WI38 (cell line): ENCODE data around the gene CCBE1.

Source experiments
- H3K4me3 ChIP-seq: 2 replicates; pipeline ENCODE4 v1.5.1; 2011; ENCODE audit warnings: low read depth, mild to moderate bottlenecking, control low read depth, low read length
- CTCF ChIP-seq: IDR thresholded peaks from 2 replicates; pipeline ENCODE4 v1.5.1; 2012; ENCODE audit warnings: low read depth, mild to moderate bottlenecking, control low read depth, low read length

Gene CCBE1

DNA sequence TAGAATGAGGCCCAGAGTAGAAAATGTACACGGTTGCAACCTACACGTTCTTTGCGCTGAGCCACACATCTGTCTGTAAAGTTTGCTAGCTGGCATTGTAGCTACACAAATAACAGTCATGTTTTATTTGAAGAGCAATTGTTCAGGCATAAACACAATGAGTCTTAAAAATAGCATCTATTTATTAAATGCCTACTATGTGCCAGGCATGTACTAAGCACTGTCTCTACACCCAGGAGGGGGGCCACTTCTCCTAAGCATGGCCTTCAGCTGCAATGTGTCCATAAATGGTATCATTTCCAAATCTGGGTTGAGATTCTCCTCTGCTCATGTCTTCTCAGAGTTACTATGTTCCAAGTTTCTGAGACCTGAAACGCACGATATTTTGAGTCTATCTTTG, 182.1 kb downstream of the CCBE1 start:
- no peak overlapping the region for H3K4me3 ChIP-seq
- TF ChIP-seq CTCF, result no peak

DNA sequence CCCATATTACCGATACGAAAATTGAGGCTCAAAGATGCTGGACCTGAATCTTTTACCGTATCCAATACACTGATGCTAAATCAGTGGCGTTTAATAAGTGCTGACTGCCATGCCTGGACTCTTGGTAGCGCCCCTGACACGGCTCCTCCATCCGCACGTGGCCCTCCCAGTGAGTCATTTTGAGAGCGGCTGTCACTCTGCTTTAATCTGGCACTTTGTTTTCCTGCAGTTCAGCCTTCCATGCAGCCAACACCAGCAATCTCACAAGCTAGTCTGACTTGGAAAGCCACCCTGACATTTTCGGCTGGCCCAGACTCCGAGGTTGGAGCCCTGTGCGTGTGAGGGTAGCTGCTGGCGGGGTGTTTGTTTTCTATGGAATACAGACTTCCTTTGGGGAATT, 183.0 kb downstream of the CCBE1 start:
- no peak for TF ChIP-seq CTCF
- H3K4me3 ChIP-seq, result no peak overlapping the region

DNA sequence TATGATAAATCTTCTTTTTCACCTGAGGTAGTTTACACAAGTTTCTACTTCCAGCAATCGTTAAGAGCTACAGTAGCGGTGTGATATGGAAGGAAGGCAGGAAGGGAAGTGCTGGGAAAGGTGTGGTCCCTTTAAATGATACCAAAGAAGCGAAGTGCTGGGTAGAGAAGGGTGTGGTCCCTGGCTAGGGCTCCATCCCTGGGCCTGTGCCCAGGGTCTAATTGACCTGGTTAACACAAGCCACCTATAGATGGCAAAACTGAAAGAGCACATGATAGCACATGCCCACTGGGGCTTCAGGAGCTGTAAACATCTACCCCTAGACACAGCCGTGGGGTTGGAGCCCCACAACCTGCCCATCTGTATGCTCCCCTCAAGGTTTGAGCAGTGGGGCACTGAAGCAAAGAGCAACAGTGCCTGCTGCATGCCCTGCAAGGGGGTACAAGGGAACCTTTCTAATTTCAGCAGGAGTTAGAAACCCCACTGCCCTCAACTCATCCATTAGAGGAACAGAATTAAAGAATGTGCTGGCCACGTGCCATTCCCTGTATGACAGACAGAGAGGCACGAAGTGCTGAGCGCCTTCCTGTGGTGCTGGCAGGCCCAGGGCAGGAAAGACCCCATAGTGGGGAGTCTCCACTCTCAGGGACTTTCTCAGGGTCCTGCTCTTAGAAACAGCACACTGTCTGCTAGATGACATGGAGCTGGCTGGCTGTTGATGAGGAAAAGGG, 185.0 kb downstream of the CCBE1 start:
- no peak for TF ChIP-seq CTCF
- no peak overlapping the region for H3K4me3 ChIP-seq

DNA sequence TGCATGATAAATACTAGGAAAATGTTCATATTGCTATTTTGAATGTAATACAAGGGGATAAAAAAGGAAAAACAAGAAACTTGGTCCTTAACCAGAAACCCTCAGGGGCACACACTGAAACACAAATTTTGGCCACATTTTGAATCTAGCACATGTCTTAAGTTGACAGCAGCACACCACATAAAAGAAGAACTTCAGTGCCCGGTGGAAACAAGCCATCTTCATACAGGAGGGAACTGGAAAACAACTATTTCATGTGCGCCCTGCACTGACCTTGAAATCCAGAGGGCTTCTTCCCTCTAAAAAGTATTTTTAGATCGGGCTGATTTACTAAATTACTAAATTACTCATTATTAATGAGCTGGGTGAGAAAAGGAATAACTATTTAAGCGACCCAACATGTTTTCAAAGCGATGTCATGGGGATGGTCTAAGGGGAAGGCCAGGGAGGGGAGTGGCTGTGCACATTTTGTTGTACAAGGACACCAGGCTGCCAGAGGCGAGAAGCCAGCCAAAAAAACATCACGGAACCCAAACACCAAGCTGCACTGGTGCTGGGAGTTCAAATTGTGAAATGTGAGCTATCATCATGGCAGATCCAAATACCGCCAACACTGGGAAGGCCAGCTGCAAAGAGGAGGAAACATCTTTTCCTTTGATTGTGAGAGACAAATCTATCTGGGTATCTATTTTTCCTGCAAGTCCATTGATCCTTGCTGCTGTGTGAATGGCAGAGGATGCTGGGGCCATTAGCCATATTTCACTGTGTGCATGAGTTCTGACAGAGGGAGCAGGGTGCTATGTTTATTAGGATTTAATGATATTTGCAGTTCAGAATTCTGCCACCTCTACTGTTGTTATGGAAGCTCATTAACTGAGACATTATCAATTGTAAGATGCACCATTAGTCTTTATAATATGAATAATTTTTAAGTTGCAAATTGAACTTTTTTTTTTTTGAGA, 187.5 kb downstream of the CCBE1 start:
- no peak overlapping the region for H3K4me3 ChIP-seq
- no peak for TF ChIP-seq CTCF

DNA sequence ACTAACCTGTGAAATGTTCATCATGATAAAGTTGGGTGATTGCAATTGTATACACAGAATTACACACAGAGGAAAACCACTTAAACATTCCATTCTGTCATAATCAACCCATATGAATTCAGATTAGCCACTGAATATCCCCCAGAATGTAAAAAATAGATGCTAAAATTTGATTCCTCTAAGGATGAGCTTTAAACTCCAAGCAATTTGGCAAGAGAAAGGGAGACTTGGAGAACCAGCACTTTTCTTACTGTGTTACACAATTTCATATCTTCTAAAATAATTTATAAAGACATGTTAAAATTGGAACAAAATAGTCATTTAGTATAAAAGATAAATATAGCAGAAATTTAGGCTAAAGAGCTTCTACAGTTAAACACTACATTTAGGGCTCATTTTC, 191.9 kb downstream of the CCBE1 start:
- no peak overlapping the region for H3K4me3 ChIP-seq
- no peak for TF ChIP-seq CTCF

GRCh38 chr18:59502274-59503175, 194.7 kb downstream of the CCBE1 start:
- H3K4me3 ChIP-seq, result 0 out of 2 replicates have a peak overlapping the region, but pooled peaks have one; percentile 8
- no peak for TF ChIP-seq CTCF
